Measurements from ENCODE around the gene HYAL4.

Gene HYAL4

DNA sequence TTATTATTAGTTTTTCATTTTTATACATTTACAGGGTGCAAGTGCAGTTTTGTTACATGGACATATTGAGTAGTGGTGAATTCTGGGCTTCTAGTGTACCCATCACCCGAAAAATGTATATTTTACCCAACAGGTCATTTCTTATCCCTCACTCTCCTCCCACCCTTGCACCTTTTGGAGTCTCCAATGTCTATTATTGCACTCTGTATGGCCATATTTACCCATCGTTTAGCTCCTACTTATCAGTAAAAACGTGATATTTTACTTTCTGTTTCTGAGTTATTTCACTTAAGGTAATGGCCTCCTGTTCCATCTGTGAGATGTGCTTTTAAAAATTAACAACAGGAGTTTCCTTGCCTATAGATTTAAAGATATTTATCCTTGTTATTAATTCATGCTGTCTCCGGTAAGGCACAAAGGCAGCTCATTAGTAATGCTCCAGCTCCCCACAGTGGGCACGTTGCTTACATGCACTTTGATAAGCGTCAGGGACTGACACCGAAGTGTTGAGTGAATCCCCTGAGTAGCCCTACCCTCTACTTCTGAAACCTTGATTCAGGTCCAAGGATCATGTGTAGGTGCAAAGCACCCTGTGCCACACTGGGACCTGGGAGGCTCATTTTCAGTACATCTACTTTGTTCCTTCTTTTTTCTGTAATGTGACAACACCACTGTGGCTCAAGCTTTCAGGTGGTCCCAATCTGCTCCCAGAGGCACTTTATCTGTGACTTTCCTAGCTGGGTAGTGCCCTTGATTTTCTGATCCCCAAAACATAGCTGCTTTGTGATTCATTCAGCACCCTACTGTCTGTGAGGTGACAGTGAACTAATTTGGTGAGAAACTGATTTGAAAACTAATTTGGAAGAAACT lies 27.3 kb downstream of the HYAL4 start:
- TF ChIP-seq, protein P1, sequence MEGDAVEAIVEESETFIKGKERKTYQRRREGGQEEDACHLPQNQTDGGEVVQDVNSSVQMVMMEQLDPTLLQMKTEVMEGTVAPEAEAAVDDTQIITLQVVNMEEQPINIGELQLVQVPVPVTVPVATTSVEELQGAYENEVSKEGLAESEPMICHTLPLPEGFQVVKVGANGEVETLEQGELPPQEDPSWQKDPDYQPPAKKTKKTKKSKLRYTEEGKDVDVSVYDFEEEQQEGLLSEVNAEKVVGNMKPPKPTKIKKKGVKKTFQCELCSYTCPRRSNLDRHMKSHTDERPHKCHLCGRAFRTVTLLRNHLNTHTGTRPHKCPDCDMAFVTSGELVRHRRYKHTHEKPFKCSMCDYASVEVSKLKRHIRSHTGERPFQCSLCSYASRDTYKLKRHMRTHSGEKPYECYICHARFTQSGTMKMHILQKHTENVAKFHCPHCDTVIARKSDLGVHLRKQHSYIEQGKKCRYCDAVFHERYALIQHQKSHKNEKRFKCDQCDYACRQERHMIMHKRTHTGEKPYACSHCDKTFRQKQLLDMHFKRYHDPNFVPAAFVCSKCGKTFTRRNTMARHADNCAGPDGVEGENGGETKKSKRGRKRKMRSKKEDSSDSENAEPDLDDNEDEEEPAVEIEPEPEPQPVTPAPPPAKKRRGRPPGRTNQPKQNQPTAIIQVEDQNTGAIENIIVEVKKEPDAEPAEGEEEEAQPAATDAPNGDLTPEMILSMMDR (IDR thresholded peaks at IDR 0.05) = peak; percentile 86

DNA sequence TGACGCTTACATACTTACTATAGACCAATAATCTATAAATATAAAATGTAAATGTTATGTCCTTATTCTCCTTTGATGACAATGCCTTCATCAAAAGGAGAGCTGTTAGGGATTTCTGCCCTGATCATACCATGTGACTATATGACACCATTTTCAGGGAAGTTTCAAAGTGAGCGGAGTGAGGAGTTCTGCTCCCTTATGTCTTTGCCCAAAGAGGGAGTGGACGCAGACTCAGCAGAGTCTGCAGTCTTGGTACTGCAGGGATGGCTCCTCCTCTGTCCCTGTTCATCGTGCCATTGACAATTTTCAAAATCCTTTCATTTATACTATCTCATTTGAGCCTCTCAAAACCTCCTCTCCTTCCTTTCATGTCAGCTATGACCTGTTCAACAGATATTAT lies 27.9 kb downstream of the HYAL4 start:
- TF ChIP-seq, protein P1 (IDR thresholded peaks at IDR 0.05) = no peak

DNA sequence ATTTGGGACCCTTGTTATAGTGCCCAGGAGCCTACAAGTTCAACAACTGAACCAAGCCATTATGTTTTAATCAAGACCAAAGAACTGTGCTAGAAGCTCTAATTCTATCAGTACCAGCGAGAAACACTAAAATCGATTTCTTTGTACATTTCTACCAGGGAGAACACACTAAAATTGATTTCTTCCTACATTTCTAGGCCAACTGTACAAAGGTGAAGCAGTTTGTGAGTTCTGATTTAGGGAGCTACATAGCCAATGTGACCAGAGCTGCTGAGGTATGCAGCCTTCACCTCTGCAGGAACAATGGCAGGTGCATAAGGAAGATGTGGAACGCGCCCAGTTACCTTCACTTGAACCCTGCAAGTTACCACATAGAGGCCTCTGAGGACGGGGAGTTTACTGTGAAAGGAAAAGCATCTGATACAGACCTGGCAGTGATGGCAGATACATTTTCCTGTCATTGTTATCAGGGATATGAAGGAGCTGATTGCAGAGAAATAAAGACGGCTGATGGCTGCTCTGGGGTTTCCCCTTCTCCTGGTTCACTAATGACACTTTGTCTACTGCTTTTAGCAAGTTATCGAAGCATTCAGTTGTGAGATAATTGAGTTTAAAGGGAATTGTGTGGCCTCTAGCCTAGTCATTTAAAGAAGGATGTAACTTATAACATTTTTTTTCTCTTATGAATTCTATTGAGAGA lies 31.7 kb downstream of the HYAL4 start:
- TF ChIP-seq, protein P1 (IDR thresholded peaks at IDR 0.05) = no peak

DNA sequence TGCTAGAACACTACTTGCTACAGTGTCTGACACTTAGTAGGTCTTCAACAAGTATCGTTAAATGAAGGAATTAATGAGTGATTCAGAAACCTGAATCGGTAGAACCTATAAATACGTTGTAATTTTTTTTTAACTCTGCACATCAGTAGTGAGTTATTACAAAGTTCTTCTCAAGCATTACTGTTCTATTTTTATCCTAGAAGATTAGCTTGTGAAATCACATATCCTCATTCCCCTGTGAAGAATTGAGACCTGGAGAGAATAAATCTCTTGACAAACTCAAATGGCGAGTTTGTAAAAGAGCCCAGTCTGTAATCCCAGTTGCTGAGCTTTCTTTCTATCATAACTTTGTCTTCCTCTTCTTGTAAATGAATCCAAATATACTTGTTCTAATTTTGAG lies 34.7 kb downstream of the HYAL4 start:
- TF ChIP-seq, protein P1 (IDR thresholded peaks at IDR 0.05) = no peak

DNA sequence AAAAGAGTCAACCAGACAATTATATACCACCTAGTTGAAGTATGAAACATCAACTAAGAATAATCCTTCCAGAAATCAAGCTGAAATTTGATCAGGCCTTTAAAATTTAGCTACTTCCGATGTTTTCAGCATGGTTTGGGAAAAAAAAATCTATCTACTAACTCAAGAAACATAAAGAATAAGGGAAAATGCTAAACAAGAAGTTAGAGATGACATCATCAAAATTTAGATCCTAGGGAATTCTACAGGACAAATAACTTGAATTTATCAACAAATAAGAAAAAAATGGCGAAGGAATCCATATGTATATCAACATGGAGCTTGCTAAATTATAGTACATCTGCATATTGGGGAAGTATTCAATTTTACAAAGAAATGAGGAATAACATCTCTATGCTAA lies 36.3 kb downstream of the HYAL4 start:
- TF ChIP-seq, protein P1 (IDR thresholded peaks at IDR 0.05) = no peak

DNA sequence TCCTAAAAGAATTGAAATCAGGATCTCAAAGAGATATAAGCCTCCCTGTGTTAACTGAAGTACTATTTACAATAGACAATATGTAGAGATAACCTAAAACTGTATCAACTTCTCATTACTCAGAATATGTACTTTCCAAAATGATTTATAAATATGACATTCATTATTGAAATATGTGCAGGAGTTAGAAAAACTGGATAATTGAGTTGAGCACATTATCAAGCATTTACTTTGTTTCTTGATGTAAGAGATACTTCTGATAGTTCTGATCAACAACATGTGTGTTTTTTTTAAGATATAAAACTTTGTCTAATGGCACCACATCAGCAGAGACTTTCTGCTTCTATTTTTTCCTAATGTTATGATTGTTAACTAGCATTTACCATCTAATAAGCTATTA lies 38.2 kb downstream of the HYAL4 start:
- TF ChIP-seq, protein P1 (IDR thresholded peaks at IDR 0.05) = no peak

DNA sequence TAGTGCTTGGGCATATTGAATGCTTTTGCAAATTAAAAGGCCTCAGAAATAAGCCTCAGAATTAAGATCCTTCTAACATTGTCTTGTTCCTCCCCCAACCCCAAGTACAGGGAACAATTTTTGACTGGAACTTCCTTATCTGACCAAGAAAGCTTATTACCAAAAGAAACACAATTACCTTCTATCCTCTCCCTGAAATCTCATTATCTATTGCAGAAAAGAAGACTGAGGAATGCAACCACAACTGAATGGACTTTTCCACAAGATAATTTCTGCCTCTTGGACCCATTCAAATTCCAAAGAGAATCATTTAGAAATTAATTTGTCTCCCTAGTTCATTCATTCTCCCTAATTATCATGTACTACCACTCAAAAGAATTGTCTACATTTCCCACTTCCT lies 43.2 kb downstream of the HYAL4 start:
- TF ChIP-seq, protein P1 (IDR thresholded peaks at IDR 0.05) = no peak

Data from LNCAP (cell line).